CD8-positive, alpha-beta memory T cell (primary cell): ENCODE results near the gene RAB6C. TPM values are rescaled to one million over a fixed set of nuclear protein-coding genes. Genes with fewer than 3 reads are reported as not detected.
"Not testable (repeated sequence)": the region's sequence is repeated elsewhere in the genome, so short reads cannot be mapped to it uniquely, and the experiment has no call there.

Experiments used
- CTCF ChIA-PET: fragments of 350-600 bp; sonication (Branson Sonifier 250); formaldehyde crosslinking; loops from one replicate; lab custom pipeline; 2021; ENCODE audit warnings: antibody characterized with exemption; lab: Charles Lee
- POLR2A ChIA-PET: fragments of 350-600 bp; sonication (Branson Sonifier 250); formaldehyde crosslinking; loops from one replicate; lab custom pipeline; 2021; ENCODE audit warnings: antibody characterized with exemption; lab: Charles Lee
- DNase-seq, 5 donors: peaks; one replicate each; pipeline versions ENCODE4 v3.0.0 to v3.0.0-alpha.2; 2020 to 2022; ENCODE audit warnings: mixed read lengths in 1 of 5
- H3K27ac ChIP-seq: one replicate; pipeline ENCODE4 v1.7.0; 2013; ENCODE audit warnings: low read depth, mild to moderate bottlenecking, low read length, moderate library complexity
- H3K27me3 ChIP-seq: 2 replicates; pipeline ENCODE4 v1.7.0; 2013; ENCODE audit warnings: low read length, mild to moderate bottlenecking; ENCODE audit not compliant: insufficient read depth, poor library complexity, severe bottlenecking
- H3K36me3 ChIP-seq: 2 replicates; pipeline ENCODE4 v1.7.0; 2013; ENCODE audit warnings: mild to moderate bottlenecking, low read length, moderate library complexity; ENCODE audit not compliant: insufficient read depth
- H3K4me1 ChIP-seq: 2 replicates; pipeline ENCODE4 v1.7.0; 2013; ENCODE audit warnings: mild to moderate bottlenecking, low read length, moderate library complexity; ENCODE audit not compliant: insufficient read depth
- H3K4me3 ChIP-seq: 2 replicates; pipeline ENCODE4 v1.7.0; 2013; ENCODE audit warnings: mild to moderate bottlenecking, low read length
- H3K9me3 ChIP-seq: 2 replicates; pipeline ENCODE4 v1.7.0; 2013; ENCODE audit warnings: mild to moderate bottlenecking, low read length
- H3K27ac Mint-ChIP-seq, 8 donors: one replicate each; pipeline ENCODE4 v1.8.0; 2020 to 2021; ENCODE audit warnings: mixed read lengths in 8 of 8, mild to moderate bottlenecking in 6 of 8, inconsistent platforms in 3 of 8, moderate library complexity in 3 of 8
- H3K27me3 Mint-ChIP-seq, 2 donors: one replicate each; pipeline ENCODE4 v1.8.0; 2020 to 2021; ENCODE audit warnings: mixed read lengths in 2 of 2, mild to moderate bottlenecking in 1 of 2, moderate library complexity in 1 of 2
- H3K36me3 Mint-ChIP-seq, 3 donors: one replicate each; pipeline ENCODE4 v1.8.0; 2020 to 2021; ENCODE audit warnings: mixed read lengths in 3 of 3, inconsistent platforms in 1 of 3, mild to moderate bottlenecking in 1 of 3
- H3K4me1 Mint-ChIP-seq, 3 donors: one replicate each; pipeline ENCODE4 v1.8.0; 2020 to 2021; ENCODE audit warnings: mixed read lengths in 3 of 3, inconsistent platforms in 1 of 3, mild to moderate bottlenecking in 1 of 3
- H3K4me3 Mint-ChIP-seq, 7 donors: one replicate each; pipeline ENCODE4 v1.8.0; 2020 to 2021; ENCODE audit warnings: mixed read lengths in 7 of 7, mild to moderate bottlenecking in 6 of 7, moderate library complexity in 4 of 7, inconsistent platforms in 2 of 7
- H3K9me3 Mint-ChIP-seq, 5 donors: one replicate each; pipeline ENCODE4 v1.8.0; 2020 to 2022; ENCODE audit warnings: mixed read lengths in 5 of 5, mild to moderate bottlenecking in 3 of 5, moderate library complexity in 2 of 5, inconsistent platforms in 1 of 5
- polyA plus RNA-seq: library from polyadenylated mRNA; unstranded; fragments of 300-500 nt; fragmentation: Illumina TruSeq; gene quantifications from one replicate; pipeline ENCODE4 v1.2.3, GENCODE V29; 2021
- total RNA-seq, 2 experiments: library from RNA; stranded (reverse); gene quantifications; one replicate each; pipeline ENCODE4 v1.2.3, GENCODE V29; 2021

The RAB6C gene
- total and polyA plus RNA-seq, 3 experiments from 2014 or later: 0.09 TPM; not detected in 2

DNA sequence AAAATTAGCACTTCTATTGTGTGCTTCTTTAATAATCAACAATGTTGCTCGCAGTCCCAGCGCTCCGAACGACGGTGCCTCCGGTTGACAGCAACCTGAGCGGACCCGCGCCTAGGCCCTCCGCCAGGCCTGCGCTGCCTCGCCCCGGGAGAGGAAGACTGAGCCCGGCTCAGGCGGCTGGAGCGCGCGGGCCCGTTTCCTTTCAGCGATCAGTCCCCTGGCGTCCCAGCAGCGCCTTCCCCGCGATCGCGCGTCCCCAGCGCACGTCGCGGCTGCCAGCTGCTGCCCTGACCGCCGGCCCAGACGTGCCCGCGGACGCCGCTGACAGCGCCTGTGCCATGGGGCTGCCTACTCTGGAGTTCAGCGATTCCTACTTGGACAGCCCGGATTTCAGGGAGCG lies 26.4 kb downstream of the RAB6C start:
- H3K27me3 ChIP-seq, H3K27ac ChIP-seq, POLR2A ChIA-PET: not testable (repeated sequence)

DNA sequence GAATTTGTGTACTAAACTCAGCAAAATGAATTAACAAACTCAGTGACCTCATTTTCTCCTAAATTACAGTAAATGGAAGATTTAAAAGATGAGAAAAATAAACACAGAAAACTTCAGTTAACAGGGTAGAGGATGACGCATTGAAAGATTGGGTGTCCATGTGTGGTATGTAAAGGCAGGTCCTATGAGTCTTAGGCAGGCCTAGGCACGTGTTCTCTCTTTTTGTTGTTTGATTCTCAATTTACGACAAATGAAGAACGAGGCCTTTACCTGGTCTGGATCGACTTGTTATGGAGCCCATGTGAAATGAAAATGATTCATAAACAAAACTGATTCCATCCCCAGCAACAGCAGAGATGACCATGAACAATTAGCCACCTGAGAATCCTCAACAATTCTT lies 37.2 kb downstream of the RAB6C start:
- H3K9me3 ChIP-seq, H3K27ac Mint-ChIP-seq, H3K4me1 ChIP-seq, CTCF ChIA-PET, H3K27ac ChIP-seq, H3K36me3 ChIP-seq, H3K4me3 ChIP-seq, H3K27me3 ChIP-seq, H3K36me3 Mint-ChIP-seq, H3K4me1 Mint-ChIP-seq, H3K4me3 Mint-ChIP-seq, POLR2A ChIA-PET, DNase-seq: not testable (repeated sequence)
- H3K9me3 Mint-ChIP-seq: peaks cover 0 to 15% (median 9%) of the 10 kb centered on the region in 5 donors
- H3K27me3 Mint-ChIP-seq: peaks cover 2 to 16% of the 10 kb centered on the region in 2 donors

More for the DNA sequence above, 26.4 kb downstream of the RAB6C start:
- H3K9me3 Mint-ChIP-seq, H3K9me3 ChIP-seq, H3K36me3 Mint-ChIP-seq, H3K4me3 ChIP-seq, H3K27ac Mint-ChIP-seq, DNase-seq, H3K4me1 ChIP-seq, H3K36me3 ChIP-seq, CTCF ChIA-PET, H3K4me1 Mint-ChIP-seq, H3K4me3 Mint-ChIP-seq: not testable (repeated sequence)
- H3K27me3 Mint-ChIP-seq: peaks cover 13 to 50% of the 10 kb centered on the region in 2 donors

DNA sequence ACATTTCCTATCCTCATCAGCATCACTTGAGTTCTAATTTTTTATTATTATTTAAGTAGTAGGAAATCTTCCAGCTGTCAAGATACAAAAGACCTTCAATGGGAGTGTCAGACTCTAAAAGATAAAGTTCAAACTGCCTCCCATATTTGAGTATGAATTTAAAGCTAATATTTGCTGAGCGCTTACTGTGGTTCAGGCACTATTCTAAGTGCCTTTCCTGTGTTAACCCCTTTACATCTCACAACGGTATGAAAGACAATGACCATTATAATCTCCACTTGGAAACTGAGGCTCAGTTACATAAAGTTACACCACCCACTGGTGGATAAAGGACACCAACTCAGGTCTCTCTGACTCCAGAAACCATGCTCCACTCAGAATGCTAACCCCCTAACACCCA lies 39.9 kb downstream of the RAB6C start:
- Mint-ChIP-seq H3K27me3 (peaks cover 2 to 19% of the 10 kb centered on the region in 2 donors), H3K27ac (no peak overlapping the region), H3K9me3 (peaks cover 0 to 9% (median 6%) of the 10 kb centered on the region in 5 donors), H3K36me3 (no peaks in the 10 kb centered on the region), H3K4me1 (no peaks in the 10 kb centered on the region), H3K4me3 (no peak overlapping the region)
- Histone ChIP-seq H3K9me3 (no peaks in the 10 kb centered on the region), H3K27ac (no peak overlapping the region), H3K4me1 (no peaks in the 10 kb centered on the region), H3K27me3 (no peaks in the 10 kb centered on the region), H3K4me3 (no peak overlapping the region), H3K36me3 (no peaks in the 10 kb centered on the region)
- ChIA-PET POLR2A (no interaction called here), CTCF (no interaction called here)
- no peak for DNase-seq

DNA sequence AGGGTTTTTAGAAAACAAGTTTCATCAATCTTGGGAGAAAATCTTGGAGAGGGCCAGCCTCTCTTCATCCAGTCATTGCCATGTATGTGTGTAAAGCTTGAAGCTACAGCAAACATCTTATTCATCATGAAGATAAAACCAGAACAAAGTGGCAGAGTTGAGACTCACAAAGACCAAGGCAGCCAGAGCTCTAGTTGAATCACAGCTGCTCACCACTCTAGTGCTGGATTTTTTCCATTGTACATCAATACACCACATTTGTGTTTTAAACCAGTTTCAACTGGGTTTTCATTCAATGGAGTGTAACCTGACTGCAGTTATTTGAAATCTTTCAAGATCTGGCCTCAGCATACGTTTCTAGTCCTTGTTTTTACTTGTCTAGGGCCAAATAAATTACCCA lies 40.6 kb downstream of the RAB6C start:
- peaks cover 2 to 19% of the 10 kb centered on the region in 2 donors for H3K27me3 Mint-ChIP-seq
- H3K4me3 Mint-ChIP-seq, H3K27me3 ChIP-seq, H3K27ac ChIP-seq, H3K4me1 Mint-ChIP-seq, POLR2A ChIA-PET, H3K4me1 ChIP-seq, H3K9me3 Mint-ChIP-seq, H3K9me3 ChIP-seq, H3K36me3 Mint-ChIP-seq, CTCF ChIA-PET, H3K4me3 ChIP-seq, H3K36me3 ChIP-seq, H3K27ac Mint-ChIP-seq, DNase-seq: not testable (repeated sequence)

DNA sequence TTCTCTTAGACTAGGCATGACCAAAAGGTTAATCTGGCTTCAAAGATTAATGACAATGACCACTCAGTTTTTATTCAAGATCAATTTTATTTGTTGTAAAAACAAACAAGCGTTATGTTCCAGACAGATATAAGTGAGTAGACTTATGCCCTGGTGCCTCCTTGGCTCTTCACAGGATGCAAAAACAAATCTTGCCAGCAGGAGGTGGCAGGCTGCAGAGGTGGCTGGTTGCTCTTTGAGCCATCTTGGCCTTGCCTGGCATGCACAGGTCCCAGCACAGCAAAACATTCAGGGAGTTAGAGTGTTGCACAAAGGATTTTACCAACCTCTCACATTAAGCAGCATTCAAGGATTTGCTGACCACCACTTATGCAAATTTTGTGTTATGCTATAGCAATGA lies 46.5 kb downstream of the RAB6C start:
- H3K4me1 Mint-ChIP-seq, H3K27me3 ChIP-seq, H3K36me3 ChIP-seq, POLR2A ChIA-PET, CTCF ChIA-PET, H3K9me3 Mint-ChIP-seq, H3K9me3 ChIP-seq, H3K36me3 Mint-ChIP-seq, H3K27ac Mint-ChIP-seq, H3K4me3 ChIP-seq, H3K4me1 ChIP-seq, DNase-seq, H3K27ac ChIP-seq, H3K4me3 Mint-ChIP-seq: not testable (repeated sequence)
- H3K27me3 Mint-ChIP-seq: peaks cover 5 to 13% of the 10 kb centered on the region in 2 donors

Other genes starting within 250 kb of the RAB6C start
- gene POTEF, start 149.6 kb downstream of the RAB6C start, total RNA-seq: not detected
- 0.05 TPM for gene POTEF, start 149.6 kb downstream of the RAB6C start, polyA plus RNA-seq
- under 1 TPM; 0.84 to 0.85 TPM for gene CCDC74B, start 165.4 kb downstream of the RAB6C start, total RNA-seq
- 0.59 TPM for gene CCDC74B, start 165.4 kb downstream of the RAB6C start, polyA plus RNA-seq
- gene SMPD4, start 201.9 kb downstream of the RAB6C start, total RNA-seq: 100 to 1,000 TPM; 111 to 113 TPM
- gene SMPD4, start 201.9 kb downstream of the RAB6C start, polyA plus RNA-seq: 43.2 TPM
- gene MZT2B, start 202.6 kb downstream of the RAB6C start, total RNA-seq: 100 to 1,000 TPM; 303 to 318 TPM
- gene MZT2B, start 202.6 kb downstream of the RAB6C start, polyA plus RNA-seq: 179 TPM
- not detected for gene TUBA3E, start 218.8 kb downstream of the RAB6C start, total RNA-seq
- not detected for gene TUBA3E, start 218.8 kb downstream of the RAB6C start, polyA plus RNA-seq